HG03064 (cell line): Measurements from ENCODE around the gene PIP4K2C.
"Not testable (repeated sequence)": the region's sequence is repeated elsewhere in the genome, so short reads cannot be mapped to it uniquely, and the experiment has no call there.

Experiments used
- ATAC-seq: cut with Tn5 transposase; IDR thresholded peaks from one replicate; pipeline ENCODE4 v1.9.1; 2021; ENCODE audit warnings: low read depth; ENCODE audit not compliant: unreplicated experiment

PIP4K2C gene

DNA sequence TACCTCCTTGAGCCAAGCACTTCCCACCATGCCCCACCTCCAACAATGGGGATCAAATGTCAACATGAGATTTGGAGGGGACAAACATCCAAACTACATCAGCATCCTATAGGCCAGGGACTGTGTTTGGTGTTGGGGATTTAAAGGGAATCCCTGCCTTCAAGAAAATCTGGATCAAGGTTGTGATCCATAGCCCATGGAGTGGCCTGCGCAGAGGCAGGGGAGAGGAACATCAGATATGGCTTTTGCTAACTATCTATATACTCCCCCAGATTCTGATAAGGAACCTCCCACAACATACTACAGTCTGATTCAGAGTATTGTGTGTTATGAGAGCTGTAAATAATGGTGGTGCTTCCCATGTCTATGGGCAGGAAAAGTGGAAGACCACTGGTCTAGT is 36.1 kb upstream of the PIP4K2C start:
- no peak for ATAC-seq

DNA sequence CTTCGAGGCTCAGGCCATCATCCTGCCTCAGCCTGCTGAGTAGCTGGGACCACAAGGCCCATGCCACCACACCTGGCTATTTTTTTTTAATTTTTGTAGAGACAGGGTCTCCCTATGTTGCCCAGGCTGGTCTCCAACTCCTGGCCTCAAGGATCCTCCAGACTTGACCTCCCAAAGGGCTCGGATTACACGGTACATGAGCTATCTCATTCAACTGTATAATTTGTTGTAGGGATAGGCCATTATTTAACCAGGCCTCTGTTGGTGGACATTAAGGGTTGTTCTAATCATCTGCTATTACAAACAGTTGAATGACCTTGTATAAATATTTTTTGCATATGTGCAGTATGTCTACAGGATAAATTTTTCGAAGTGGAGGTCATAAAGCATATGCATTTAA is 32.1 kb upstream of the PIP4K2C start:
- ATAC-seq: no peak

DNA sequence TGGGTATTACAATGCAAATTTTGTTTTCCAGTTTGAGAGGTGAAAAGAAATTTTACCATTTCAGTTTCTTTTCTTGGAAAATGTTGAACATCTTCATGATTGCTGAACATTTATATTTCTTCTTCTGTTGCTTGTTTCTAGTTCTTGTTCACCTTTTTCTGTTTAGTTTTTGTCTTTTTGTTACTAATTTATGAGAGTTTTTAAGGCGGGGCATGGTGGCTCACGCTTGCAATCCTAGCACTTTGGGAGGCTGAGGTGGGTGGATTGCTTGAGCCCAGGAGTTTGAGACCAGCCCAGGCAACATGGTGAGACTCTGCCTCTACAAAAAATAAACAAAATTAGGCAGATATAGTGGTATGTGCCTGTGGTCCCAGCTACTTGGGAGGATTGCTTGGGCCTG is 30.5 kb upstream of the PIP4K2C start:
- ATAC-seq: no peak

DNA sequence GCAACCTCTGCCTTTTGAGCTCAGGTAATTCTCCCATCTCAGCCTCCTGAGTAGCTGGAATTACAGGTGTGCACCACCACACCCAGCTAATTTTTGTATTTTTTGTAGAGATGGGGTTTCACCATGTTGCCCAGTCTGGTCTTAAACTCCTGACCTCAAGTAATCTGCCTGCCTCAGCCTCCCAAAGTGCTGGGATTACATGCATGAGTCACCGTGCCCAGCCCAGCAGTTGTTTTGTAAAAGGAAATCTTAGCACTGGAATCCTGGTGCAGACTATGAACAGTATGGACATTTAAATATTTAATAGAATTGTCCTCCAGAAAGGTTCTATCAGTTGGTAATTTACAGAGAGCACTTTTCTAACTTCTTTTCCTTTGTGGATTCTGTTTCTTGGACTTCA is 29.9 kb upstream of the PIP4K2C start:
- ATAC-seq: not testable (repeated sequence)

DNA sequence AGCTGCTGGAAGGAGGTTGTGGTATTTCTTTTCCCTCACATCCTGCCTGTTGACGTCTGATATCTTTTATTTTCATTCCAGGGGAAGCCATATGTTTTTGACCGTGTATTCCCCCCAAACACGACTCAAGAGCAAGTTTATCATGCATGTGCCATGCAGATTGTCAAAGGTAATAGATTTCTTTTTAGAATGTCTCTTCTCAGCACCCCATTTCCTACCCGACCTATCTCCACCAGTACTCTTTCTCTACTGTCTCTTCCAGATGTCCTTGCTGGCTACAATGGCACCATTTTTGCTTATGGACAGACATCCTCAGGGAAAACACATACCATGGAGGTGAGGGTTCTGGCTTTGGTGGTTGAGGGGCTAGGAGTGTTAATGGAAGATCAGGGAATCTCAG is 27.6 kb upstream of the PIP4K2C start:
- ATAC-seq: no peak

DNA sequence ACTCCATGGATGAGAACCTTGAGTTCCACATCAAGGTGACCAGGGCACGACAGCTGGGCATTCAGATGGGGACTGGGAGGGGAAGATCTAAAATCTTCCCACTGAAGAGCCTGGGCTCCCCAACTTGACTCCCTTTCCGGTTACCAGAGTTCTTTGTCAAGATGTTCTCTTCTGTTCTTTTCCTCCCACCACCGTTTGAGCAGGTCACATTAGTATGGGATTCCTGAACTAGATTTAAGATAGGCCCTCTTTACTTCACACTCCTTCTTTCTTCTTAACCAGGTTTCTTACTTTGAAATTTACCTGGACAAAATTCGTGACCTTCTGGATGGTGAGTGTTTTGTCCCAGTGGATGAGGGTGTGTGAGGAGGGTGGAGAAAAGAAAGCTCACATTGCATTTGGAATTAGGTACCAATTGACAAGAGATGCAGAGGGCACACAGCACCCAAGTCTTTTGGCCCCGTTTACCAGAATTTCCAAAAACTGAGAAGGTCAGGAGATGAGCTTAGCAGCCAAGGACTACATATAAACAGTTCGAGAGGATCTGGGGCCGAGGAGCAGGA is 26.7 kb upstream of the PIP4K2C start:
- ATAC-seq: no peak

DNA sequence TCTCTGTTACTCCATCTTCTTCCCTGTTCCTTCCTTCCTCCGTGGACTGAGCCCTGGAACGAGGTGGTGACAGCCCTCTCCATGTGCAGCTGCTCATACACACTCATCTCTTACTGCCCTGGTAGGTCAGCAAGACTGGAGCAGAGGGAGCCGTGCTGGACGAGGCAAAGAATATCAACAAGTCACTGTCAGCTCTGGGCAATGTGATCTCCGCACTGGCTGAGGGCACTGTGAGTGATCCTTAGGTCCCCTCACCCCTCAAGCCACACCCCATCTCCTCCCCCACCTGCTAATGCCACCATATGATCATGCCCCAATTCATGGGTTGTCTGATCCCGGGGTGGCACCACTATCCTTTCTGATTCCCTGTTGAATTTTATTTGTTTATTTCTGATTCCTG is 22.2 kb upstream of the PIP4K2C start:
- ATAC-seq: no peak

DNA sequence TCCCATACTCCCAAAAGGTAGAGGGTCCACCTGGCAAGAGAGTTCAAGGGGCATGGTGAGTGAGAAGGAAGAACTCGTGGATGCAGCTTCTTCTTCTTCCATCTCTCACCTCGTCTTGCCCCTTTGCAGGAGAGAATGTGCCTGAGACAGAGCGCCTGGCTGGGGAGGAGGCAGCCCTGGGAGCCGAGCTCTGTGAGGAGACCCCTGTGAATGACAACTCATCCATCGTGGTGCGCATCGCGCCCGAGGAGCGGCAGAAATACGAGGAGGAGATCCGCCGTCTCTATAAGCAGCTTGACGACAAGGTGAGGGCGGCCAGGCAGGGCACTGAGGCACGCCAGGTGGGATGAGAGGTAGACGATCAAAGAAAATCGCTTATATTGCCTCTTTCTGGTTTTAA is 21.1 kb upstream of the PIP4K2C start:
- no peak for ATAC-seq

DNA sequence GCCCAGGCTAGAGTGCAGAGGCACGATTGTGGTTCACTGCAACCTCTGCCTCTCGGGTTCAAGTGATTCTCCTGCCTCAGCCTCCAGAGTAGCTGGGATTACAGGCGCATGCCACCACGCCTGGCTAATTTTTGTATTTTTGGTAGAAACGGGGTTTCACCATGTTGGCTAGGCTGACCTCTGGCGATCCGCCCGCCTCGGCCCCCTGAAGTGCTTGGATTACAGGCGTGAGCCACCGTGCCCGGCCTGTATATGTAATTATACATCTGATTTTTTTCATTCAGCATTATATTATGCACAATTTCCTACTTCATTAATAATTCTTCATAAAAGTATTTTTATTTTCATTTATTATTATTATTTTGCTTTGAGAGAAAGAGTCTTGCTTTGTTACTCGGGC is 20.6 kb upstream of the PIP4K2C start:
- ATAC-seq: not testable (repeated sequence)

DNA sequence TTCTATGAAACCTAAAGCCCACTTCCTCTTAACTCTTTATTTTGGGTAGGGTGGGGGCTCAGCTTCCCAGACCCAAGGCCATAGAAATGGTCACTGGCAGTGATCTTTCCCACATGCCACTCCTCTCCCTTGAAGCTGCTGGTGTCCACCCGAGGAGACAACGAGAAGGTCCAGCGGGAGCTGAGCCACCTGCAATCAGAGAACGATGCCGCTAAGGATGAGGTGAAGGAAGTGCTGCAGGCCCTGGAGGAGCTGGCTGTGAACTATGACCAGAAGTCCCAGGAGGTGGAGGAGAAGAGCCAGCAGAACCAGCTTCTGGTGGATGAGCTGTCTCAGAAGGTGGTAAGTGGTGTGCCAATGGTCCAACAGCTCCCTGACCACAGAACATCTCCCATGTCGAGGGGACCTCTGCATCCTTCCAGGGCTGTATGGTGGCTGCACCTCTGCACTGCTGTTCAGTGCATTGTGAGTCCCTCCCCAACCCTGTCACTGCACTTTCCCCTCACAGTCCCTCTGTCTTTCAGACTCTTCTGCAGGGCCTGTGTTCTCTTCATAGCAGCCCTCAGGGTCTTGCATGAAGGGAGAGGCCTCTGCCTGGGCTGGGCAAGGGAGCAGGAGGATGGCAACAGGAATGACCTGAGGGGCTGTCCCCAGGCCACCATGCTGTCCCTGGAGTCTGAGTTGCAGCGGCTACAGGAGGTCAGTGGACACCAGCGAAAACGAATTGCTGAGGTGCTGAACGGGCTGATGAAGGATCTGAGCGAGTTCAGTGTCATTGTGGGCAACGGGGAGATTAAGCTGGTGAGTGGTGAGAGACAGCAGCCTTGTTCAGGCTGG is 18.8 kb upstream of the PIP4K2C start:
- ATAC-seq: no peak

DNA sequence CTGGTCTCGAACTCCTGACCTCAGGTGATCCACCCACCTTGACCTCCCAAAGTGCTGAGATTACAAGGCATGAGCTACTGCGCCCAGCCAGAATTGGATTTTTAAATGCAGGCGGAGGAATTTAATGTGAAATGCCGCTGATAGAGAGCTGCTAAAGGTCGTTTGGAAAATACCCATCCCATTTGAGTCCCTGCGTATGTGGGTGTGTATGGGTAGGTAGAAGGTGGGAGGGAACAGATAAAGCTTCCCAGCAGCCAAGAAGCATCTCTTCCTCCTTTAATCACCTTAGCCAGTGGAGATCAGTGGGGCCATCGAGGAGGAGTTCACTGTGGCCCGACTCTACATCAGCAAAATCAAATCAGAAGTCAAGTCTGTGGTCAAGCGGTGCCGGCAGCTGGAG is 16.2 kb upstream of the PIP4K2C start:
- no peak for ATAC-seq

DNA sequence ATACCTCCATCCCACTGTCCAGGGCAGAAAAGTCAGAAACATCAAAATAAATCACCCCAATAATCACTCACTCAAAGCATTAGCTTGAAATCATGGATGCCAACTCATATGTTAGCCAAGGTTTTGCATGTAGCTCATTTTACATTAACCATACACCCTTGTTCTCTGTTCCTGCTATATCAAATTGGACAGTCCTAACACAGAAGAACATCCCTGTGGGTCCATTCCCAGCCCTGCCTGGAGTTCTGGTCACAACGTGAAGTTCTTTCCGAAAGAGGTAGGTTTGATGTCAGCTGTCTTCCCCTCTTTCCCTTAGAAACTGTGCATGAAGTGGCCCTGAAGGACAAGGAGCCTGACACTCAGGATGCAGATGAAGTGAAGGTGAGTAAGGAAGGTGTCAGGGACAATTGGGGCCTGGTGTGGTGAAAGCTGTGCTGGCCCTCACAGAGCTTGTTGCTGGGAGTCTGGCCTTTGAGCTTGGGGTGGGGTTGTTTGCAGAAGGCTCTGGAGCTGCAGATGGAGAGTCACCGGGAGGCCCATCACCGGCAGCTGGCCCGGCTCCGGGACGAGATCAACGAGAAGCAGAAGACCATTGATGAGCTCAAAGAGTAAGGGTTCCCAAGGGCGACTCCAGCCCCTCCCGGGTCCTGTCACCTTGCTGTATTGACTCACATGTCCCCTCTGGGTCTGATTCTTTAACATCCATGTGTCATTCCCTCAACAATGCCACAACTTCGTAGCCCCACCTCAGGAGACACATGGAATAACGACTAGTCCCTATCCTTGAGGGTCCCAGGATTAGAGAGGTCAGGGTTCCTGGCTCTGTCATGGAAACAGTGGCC is 15.0 kb upstream of the PIP4K2C start:
- no peak for ATAC-seq

DNA sequence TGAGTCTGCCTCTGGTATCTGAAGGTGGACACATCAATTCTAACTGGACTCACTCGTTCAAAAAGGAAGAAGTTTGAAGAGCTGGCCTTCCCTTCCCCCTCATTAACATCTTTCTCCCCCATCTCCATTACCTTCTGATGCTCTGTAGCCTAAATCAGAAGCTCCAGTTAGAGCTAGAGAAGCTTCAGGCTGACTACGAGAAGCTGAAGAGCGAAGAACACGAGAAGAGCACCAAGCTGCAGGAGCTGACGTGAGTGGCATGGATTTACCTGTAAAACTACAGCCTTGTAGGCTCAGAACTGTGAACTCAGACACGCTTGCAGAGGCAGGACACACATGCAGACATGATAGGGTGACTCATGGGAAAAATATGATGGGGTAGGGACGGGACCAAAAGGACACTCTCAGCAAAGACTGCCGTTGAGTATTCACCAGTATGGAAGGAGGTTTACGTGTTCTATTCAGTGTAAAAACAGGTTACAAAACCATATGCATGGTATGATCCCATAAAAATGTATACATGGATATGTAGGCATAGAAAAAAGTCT is 14.3 kb upstream of the PIP4K2C start:
- no peak for ATAC-seq

DNA sequence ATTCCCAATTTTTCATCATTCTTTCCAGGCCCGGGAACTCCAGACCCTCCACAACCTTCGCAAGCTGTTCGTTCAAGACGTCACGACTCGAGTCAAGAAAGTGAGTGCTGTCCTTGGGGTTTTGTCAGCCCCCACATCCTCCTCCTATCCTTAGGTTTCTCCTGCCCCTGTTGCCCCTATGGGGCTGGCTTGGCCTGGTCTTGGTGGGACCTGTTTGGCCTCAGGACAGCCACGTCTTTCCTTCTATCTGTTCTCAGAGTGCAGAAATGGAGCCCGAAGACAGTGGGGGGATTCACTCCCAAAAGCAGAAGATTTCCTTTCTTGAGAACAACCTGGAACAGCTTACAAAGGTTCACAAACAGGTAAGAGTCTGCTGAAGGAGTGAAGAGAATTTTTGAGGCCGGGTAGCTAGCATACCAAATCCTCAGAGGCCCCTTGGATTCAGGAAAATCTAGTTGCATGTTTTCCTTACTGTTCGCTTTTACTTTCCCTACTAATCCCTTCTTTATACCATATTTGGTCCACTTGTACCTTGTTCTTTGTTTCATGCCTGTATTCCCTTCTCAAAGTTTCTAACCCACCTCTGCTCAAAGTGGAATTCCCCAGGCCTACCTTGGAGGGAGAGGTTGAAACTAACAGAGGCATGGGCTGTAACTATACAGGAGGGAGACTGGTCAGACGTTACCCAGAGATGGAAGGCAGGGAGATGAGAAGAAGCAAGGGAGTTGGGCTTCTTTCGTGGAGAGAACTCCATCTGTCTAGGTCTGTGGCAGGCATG is 12.8 kb upstream of the PIP4K2C start:
- no peak for ATAC-seq

DNA sequence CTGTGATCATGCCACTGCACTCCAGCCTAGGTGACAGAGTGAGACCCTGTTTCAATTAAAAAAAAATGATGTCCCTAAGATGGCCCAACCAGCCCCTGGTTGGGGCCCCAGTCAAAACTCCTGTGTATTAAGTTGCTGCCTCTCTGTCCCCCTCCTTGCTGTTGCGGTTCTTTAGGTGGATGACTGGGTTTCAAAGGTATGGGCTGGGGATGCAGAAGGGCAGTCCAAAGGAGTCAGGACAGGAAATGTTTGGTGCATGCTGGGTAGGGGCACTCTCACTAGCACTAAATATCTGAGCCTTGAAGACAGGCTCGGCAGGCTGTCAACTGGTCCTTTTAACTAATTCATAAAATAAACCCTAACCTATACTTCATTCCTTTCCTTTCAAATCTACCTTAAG is 12.0 kb upstream of the PIP4K2C start:
- ATAC-seq: no peak

DNA sequence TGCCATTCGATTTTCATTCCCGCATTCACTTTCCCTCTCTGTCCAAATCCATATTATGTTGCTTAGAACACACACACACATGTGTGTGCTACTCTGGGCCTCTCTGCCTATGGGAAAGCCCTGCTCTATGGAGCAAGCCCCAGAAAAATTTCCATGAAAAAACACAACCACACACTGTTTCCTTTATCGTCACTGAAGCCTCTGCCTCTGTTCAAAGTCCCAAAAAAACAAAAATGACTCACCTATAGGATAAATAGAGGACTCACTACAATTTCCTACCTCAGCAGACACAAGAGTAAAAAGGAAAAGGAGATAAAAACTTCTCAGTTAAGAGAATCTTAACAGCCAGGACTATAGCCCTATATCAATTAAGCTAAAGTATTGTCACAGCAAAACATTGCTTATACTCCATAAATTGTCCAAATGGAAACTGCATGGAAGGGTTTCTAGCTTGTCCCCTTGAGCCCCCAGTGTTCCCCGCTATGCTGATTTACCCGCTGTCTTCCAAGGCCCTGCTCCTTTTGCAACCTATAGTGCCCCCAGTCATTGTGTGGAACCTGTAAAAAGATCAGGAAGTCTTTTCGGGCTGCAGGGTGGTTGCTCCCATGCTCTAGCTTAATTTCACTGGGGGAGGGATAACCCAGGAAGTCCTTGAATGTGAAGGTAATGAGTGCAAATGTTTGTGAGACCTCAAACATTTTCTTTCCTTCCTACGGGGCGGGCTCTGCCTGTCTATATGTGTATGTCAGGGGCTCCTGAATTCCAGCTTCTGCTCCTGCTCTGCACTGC is 11.1 kb upstream of the PIP4K2C start:
- no peak for ATAC-seq

DNA sequence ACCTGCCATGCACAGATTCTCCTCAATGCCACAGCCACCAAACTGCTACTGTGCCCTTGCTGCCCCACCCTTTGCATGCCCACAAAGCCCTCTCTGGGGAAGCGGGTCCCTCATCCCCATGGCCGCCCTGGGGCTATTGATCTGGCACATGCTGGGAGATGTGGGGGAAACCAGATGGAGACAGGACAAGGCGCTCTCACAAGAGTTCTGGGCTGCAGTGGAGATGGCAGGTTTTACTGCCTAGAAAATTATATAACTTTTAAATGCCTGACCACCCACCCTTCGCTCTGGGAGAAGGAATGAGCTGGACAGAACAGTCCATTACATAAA is 10.6 kb upstream of the PIP4K2C start:
- ATAC-seq: no peak

DNA sequence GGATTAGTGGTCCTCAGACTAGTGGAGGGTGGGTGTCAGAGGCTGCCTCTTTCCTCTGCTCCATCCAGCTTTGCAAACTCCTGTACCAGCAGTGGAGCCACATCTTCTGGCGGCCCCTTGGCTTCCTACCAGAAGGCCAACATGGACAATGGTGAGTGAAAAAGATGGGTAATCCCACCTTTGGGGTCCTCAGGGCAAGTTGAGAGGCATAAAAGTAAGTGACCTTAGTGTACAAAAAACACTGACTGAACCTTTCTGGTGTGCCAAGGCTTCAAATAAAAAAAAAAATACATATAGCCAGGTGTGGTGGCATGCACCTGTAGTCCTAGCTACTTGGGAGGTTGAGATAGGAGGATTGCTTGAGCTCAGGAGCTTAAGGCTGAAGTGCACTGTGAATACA is 9.2 kb upstream of the PIP4K2C start:
- ATAC-seq: no peak

DNA sequence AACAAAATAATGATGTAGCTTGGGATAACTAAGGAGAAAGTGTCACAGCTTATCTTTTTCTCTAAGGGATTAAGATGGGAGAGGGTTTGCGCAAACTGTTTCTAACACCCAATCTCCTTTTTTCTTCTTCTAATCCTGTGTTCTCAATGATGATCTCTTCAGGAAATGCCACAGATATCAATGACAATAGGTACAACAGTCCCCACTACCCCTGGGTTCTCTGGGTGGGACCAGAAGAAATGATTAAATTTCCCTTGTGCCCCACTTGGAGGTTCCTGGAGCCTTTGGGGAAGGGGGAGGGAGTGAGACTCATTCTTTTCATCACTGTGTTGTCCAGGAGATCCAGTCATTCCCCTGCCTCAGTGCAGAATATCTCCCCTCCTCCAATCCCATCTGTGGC is 8.6 kb upstream of the PIP4K2C start:
- no peak for ATAC-seq
